ENCODE results near the gene TMBIM1.

GRCh38 chr2:218229239-218229638 is 63.1 kb downstream of the TMBIM1 start:
- no peak for TF ChIP-seq POLR2A (IDR thresholded peaks at IDR 0.05; ENCODE audit: low read depth, low read length)
- TF ChIP-seq, protein P1, sequence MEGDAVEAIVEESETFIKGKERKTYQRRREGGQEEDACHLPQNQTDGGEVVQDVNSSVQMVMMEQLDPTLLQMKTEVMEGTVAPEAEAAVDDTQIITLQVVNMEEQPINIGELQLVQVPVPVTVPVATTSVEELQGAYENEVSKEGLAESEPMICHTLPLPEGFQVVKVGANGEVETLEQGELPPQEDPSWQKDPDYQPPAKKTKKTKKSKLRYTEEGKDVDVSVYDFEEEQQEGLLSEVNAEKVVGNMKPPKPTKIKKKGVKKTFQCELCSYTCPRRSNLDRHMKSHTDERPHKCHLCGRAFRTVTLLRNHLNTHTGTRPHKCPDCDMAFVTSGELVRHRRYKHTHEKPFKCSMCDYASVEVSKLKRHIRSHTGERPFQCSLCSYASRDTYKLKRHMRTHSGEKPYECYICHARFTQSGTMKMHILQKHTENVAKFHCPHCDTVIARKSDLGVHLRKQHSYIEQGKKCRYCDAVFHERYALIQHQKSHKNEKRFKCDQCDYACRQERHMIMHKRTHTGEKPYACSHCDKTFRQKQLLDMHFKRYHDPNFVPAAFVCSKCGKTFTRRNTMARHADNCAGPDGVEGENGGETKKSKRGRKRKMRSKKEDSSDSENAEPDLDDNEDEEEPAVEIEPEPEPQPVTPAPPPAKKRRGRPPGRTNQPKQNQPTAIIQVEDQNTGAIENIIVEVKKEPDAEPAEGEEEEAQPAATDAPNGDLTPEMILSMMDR (IDR thresholded peaks at IDR 0.05; ENCODE audit: extremely low read depth in 1 of 2, insufficient read depth in 1 of 2, low read depth in 1 of 2, low read length in 2 of 2) = no peak
